HCT116 (cell line): ENCODE data around the gene LGR6. TPM values are rescaled to one million over a fixed set of nuclear protein-coding genes. Genes with fewer than 3 reads are reported as not detected.

Source experiments
- ATAC-seq: fragments of 200-7000 bp; cut with Tn5 transposase; 2 replicates; pipeline ENCODE4 v1.9.1; 2020; ENCODE audit warnings: mild to moderate bottlenecking, moderate library complexity
- BruUV-seq: library from RNA; stranded (reverse); fragments of 400-500 nt; replicated peaks from 2 replicates; lab custom pipeline; 2021; lab: Mats Ljungman, UMichigan
- CTCF ChIA-PET: fragments of 300-600 bp; sonication (Branson Sonifier 250); formaldehyde crosslinking; loops from one replicate; lab custom pipeline; 2021; ENCODE audit warnings: antibody characterized with exemption; lab: Charles Lee
- POLR2A ChIA-PET: fragments of 300-600, 350-600 bp; sonication (Branson Sonifier 250); formaldehyde crosslinking; loops from one replicate; lab custom pipeline; 2021; ENCODE audit warnings: antibody characterized with exemption; lab: Charles Lee
- RAD21 ChIA-PET, 2 experiments: fragments of 300-600 bp; sonication (Branson Sonifier 250); formaldehyde crosslinking; loops; one replicate each; lab custom pipeline; 2023; ENCODE audit warnings: low total read pairs in 2 of 2; ENCODE audit not compliant: uncharacterized antibody in 2 of 2, unreplicated experiment in 2 of 2, low non-redundant PET in 1 of 2; lab: Charles Lee
- DNase-seq: peaks from one replicate; pipeline ENCODE4 v3.0.0-alpha.2; 2010; ENCODE audit warnings: low read depth, low spot score
- H2AFZ ChIP-seq: fragments of 200-600 bp; shearing (Covaris generic), sonication (generic); 2 replicates; pipeline ENCODE4 v1.6.1; 2017; ENCODE audit warnings: low read depth, mixed run types, mixed read lengths, antibody characterized with exemption, low read length; ENCODE audit not compliant: poor library complexity, severe bottlenecking
- H3K27ac ChIP-seq: 2 replicates; pipeline ENCODE4 v1.5.1; 2012; ENCODE audit warnings: low read depth, low read length
- H3K27me3 ChIP-seq: fragments of 200-600 bp; sonication (generic); 2 replicates; pipeline ENCODE4 v1.6.1; 2016; ENCODE audit warnings: mixed run types, low read length, mixed read lengths; ENCODE audit not compliant: insufficient read depth
- H3K36me3 ChIP-seq, 2 experiments: fragments of 200-500 bp in 1 of 2; fragments of 200-600 bp in 1 of 2; sonication (Bioruptor generic) in 1 of 2; sonication (generic) in 1 of 2; 2 replicates each; pipeline versions ENCODE4 v1.5.1 to v1.6.1; 2014 to 2016; ENCODE audit warnings: low read length in 2 of 2, inconsistent platforms in 1 of 2, mixed read lengths in 1 of 2, mixed run types in 1 of 2; ENCODE audit not compliant: insufficient read depth in 2 of 2, control insufficient read depth in 1 of 2
- H3K4me1 ChIP-seq, 2 experiments: fragments of 200-600 bp in 1 of 2; sonication (generic) in 1 of 2; 2 replicates each; pipeline versions ENCODE4 v1.5.1 to v1.6.1; 2012 to 2017; ENCODE audit warnings: low read length in 2 of 2, inconsistent platforms in 1 of 2, mild to moderate bottlenecking in 1 of 2, mixed read lengths in 1 of 2, mixed run types in 1 of 2, moderate library complexity in 1 of 2; ENCODE audit not compliant: insufficient read depth in 2 of 2, control insufficient read depth in 1 of 2
- H3K4me2 ChIP-seq: fragments of 200-600 bp; sonication (generic); 2 replicates; pipeline ENCODE4 v1.6.1; 2017; ENCODE audit warnings: mixed run types, low read length, mixed read lengths
- H3K4me3 ChIP-seq, 2 experiments: fragments of 200-600 bp in 1 of 2; sonication (generic) in 1 of 2; replicated peaks in 1 of 2; 2 replicates each; pipeline ENCODE4 v1.5.1; 2011 to 2016; ENCODE audit warnings: low read length in 2 of 2, control low read depth in 1 of 2, low read depth in 1 of 2, mild to moderate bottlenecking in 1 of 2, mixed read lengths in 1 of 2, mixed run types in 1 of 2
- H3K79me2 ChIP-seq: fragments of 200-600 bp; sonication (generic); 2 replicates; pipeline ENCODE4 v1.6.1; 2017; ENCODE audit warnings: mild to moderate bottlenecking, mixed run types, low read length, moderate library complexity, mixed read lengths; ENCODE audit not compliant: insufficient read depth
- H3K9ac ChIP-seq: fragments of 200-600 bp; sonication (generic); 2 replicates; pipeline ENCODE4 v1.6.1; 2016; ENCODE audit warnings: low read length, mixed read lengths
- H3K9me2 ChIP-seq: fragments of 200-600 bp; sonication (generic), shearing (Covaris generic); 2 replicates; pipeline ENCODE4 v1.6.1; 2017; ENCODE audit warnings: mixed run types, mild to moderate bottlenecking, moderate library complexity; ENCODE audit not compliant: insufficient read depth
- H3K9me3 ChIP-seq, 2 experiments: fragments of 200-500 bp in 1 of 2; fragments of 200-600 bp in 1 of 2; sonication (Bioruptor generic) in 1 of 2; sonication (generic) in 1 of 2; 2 replicates each; pipeline ENCODE4 v1.6.1; 2014 to 2017; ENCODE audit warnings: low read length in 2 of 2, mixed read lengths in 2 of 2, inconsistent platforms in 1 of 2, low read depth in 1 of 2, mild to moderate bottlenecking in 1 of 2, mixed run types in 1 of 2, moderate library complexity in 1 of 2; ENCODE audit not compliant: control insufficient read depth in 1 of 2, insufficient read depth in 1 of 2
- H4K20me1 ChIP-seq: fragments of 200-600 bp; sonication (generic), shearing (Covaris generic); 2 replicates; pipeline ENCODE4 v1.6.1; 2017; ENCODE audit warnings: mixed run types, mild to moderate bottlenecking, moderate library complexity; ENCODE audit not compliant: insufficient read depth
- ATF3 ChIP-seq: IDR thresholded peaks from 2 replicates; pipeline ENCODE4 v1.6.1; 2012
- CBX3 ChIP-seq: IDR thresholded peaks from 2 replicates; pipeline ENCODE4 v1.6.1; 2012; ENCODE audit warnings: low read depth
- CEBPB ChIP-seq: IDR thresholded peaks from 2 replicates; pipeline ENCODE4 v1.6.1; 2012; ENCODE audit warnings: low read depth
- CTCF ChIP-seq, 3 experiments: fragments of 200-600 bp in 1 of 3; sonication (generic) in 1 of 3; IDR thresholded peaks in 2 of 3; conservative IDR thresholded peaks in 1 of 3; 2 replicates each; pipeline ENCODE4 v1.5.1; 2012 to 2017; ENCODE audit warnings: low read depth in 2 of 3, low read length in 2 of 3, antibody characterized with exemption in 1 of 3, borderline replicate concordance in 1 of 3, control low read depth in 1 of 3, mild to moderate bottlenecking in 1 of 3, mixed read lengths in 1 of 3, mixed run types in 1 of 3, moderate library complexity in 1 of 3; ENCODE audit not compliant: insufficient read depth in 1 of 3
- EGR1 ChIP-seq: IDR thresholded peaks from 2 replicates; pipeline ENCODE4 v1.6.1; 2012; ENCODE audit warnings: low read depth
- EZH2 ChIP-seq: fragments of 200-600 bp; sonication (generic); IDR thresholded peaks from 2 replicates; pipeline ENCODE4 v1.6.1; 2017; ENCODE audit warnings: antibody characterized with exemption, mixed run types
- EZH2phosphoT487 ChIP-seq: fragments of 200-600 bp; IDR thresholded peaks from 2 replicates; pipeline ENCODE4 v1.6.1; 2018; ENCODE audit warnings: antibody characterized with exemption, borderline replicate concordance
- JUND ChIP-seq: IDR thresholded peaks from 2 replicates; pipeline ENCODE4 v1.6.1; 2012
- MAX ChIP-seq: IDR thresholded peaks from 2 replicates; pipeline ENCODE4 v1.6.1; 2012
- POLR2A ChIP-seq: IDR thresholded peaks from 2 replicates; pipeline ENCODE4 v1.7.0; 2011; ENCODE audit warnings: borderline replicate concordance; ENCODE audit not compliant: insufficient read depth, insufficient read length; ENCODE audit errors: extremely low read depth
- POLR2AphosphoS5 ChIP-seq: IDR thresholded peaks from 2 replicates; pipeline ENCODE4 v1.6.1; 2011; ENCODE audit warnings: mild to moderate bottlenecking, low read depth, low read length, moderate library complexity
- REST ChIP-seq: IDR thresholded peaks from 2 replicates; pipeline ENCODE4 v1.6.1; 2012; ENCODE audit warnings: low read depth
- SIN3A ChIP-seq: IDR thresholded peaks from 2 replicates; pipeline ENCODE4 v1.6.1; 2012; ENCODE audit warnings: low read depth
- SP1 ChIP-seq: IDR thresholded peaks from 2 replicates; pipeline ENCODE4 v1.6.1; 2012; ENCODE audit warnings: low read depth
- SRF ChIP-seq: IDR thresholded peaks from 2 replicates; pipeline ENCODE4 v1.6.1; 2012; ENCODE audit warnings: low read depth
- ZBTB33 ChIP-seq: IDR thresholded peaks from 2 replicates; pipeline ENCODE4 v1.6.1; 2011; ENCODE audit warnings: mild to moderate bottlenecking, low read length, moderate library complexity; ENCODE audit not compliant: insufficient replicate concordance; ENCODE audit errors: extremely low read depth
- ZFX ChIP-seq: fragments of 450-650 bp; IDR thresholded peaks from 2 replicates; pipeline ENCODE4 v1.6.1; 2017
- ZNF274 ChIP-seq: fragments of 200-500 bp; sonication (Bioruptor generic); IDR thresholded peaks from 2 replicates; pipeline ENCODE4 v1.6.1; 2014; ENCODE audit warnings: mild to moderate bottlenecking, low read depth, low read length, inconsistent platforms
- intact Hi-C: fragments of 100-400 bp; cut with micrococcal nuclease; formaldehyde crosslinking; loops from 2 replicates; pipeline ENCODE4 v1.10.0; 2022
- total RNA-seq: library from RNA; stranded (reverse); gene quantifications from one replicate; pipeline ENCODE4 v1.2.1, GENCODE V29; 2021; ENCODE audit not compliant: unreplicated experiment

The LGR6 gene
- total RNA-seq, 1 experiment from 2014 or later, result 0.20 TPM

GRCh38 chr1:202215472-202216130 lies 22.0 kb downstream of the LGR6 start (continued):
- TF ChIP-seq REST (no peak), ZNF274 (no peak), EZH2 (no peak), ATF3 (no peak), CBX3 (no peak), ZFX (no peak), MAX (no peak)

GRCh38 chr1:202216691-202217090 lies 23.1 kb downstream of the LGR6 start:
- Histone ChIP-seq H3K36me3 (no peaks in the 10 kb centered on the region), H2AFZ (no peak overlapping the region), H3K9ac (no peak overlapping the region), H3K27ac (no peak overlapping the region), H3K9me3 (no peaks in the 10 kb centered on the region), H3K4me1 (peaks cover 2 to 8% of the 10 kb centered on the region in 2 experiments; a peak in 3 of 4 replicates), H3K4me3 (no peak overlapping the region), H3K79me2 (no peaks in the 10 kb centered on the region), H3K4me2 (no peak overlapping the region), H3K9me2 (no peaks in the 10 kb centered on the region), H3K27me3 (peaks cover 59% of the 10 kb centered on the region; the same call in 1 of the 2 replicates), H4K20me1 (no peaks in the 10 kb centered on the region)
- ChIA-PET CTCF (no interaction called here), RAD21 (no interaction called here), POLR2A (no interaction called here)
- no TSS peak for BruUV-seq
- intact Hi-C loops, result no loop called here
- no peak for ATAC-seq
- DNase-seq, result no peak
- no peak for TF ChIP-seq POLR2A
- no peak for TF ChIP-seq POLR2AphosphoS5
- no peak for TF ChIP-seq JUND
- no peak for TF ChIP-seq MAX
- TF ChIP-seq EZH2phosphoT487, result no peak
- TF ChIP-seq CBX3, result no peak
- no peak for TF ChIP-seq SP1
- TF ChIP-seq CTCF (IDR thresholded peaks at IDR 0.05 in 2 of 3, conservative IDR thresholded peaks at IDR 0.05 in 1 of 3; ENCODE audit: borderline replicate concordance in 1 of 3, insufficient read depth in 1 of 3, low read depth in 2 of 3, low read length in 2 of 3), result no peak
- TF ChIP-seq EZH2, result no peak
- no peak for TF ChIP-seq SRF
- no peak for TF ChIP-seq ZBTB33
- no peak for TF ChIP-seq EGR1
- TF ChIP-seq ZNF274, result no peak
- no peak for TF ChIP-seq SIN3A
- no peak for TF ChIP-seq CEBPB
